Ishikawa (cell line): Measurements from ENCODE around the gene CYP2W1.

ENCODE experiments used
- EP300 ChIP-seq: IDR thresholded peaks from 2 replicates; pipeline ENCODE4 v1.6.1; 2012; ENCODE audit warnings: borderline replicate concordance
- MAX ChIP-seq: IDR thresholded peaks from 2 replicates; pipeline ENCODE4 v1.6.1; 2012
- NFIC ChIP-seq: IDR thresholded peaks from 2 replicates; pipeline ENCODE4 v1.6.1; 2012
- REST ChIP-seq: IDR thresholded peaks from 2 replicates; pipeline ENCODE4 v1.6.1; 2012; ENCODE audit warnings: low read depth, mild to moderate bottlenecking
- USF1 ChIP-seq: IDR thresholded peaks from 2 replicates; pipeline ENCODE4 v1.6.1; 2012

GRCh38 chr7:949021-949934 is 33.7 kb upstream of the CYP2W1 start:
- TF ChIP-seq USF1 (no peak), NFIC (no peak), MAX (no peak), EP300 (no peak), REST (no peak)
